GM23338 (cell line): Measurements from ENCODE around the gene ACOX2. TPM values are rescaled to one million over a fixed set of nuclear protein-coding genes. Genes with fewer than 3 reads are reported as not detected.

Experiments used
- ATAC-seq: fragments of 200-7000 bp; cut with Tn5 transposase; 3 replicates; pipeline ENCODE4 v1.9.1; 2020
- DNase-seq: peaks from one replicate; pipeline ENCODE4 v3.0.0-alpha.2; 2015; ENCODE audit warnings: low spot score
- H2AFZ ChIP-seq: fragments of 200-600 bp; sonication (generic); 2 replicates; pipeline ENCODE4 v1.8.0; 2016; ENCODE audit warnings: antibody characterized with exemption, mild to moderate bottlenecking, moderate library complexity
- H3F3A ChIP-seq: fragments of 200-600 bp; sonication (generic); replicated peaks from 2 replicates; pipeline ENCODE4 v1.8.0; 2017; ENCODE audit warnings: antibody characterized with exemption, mixed run types, low read depth
- H3K27ac ChIP-seq: fragments of 200-600 bp; sonication (generic); 2 replicates; pipeline ENCODE4 v1.6.1; 2016; ENCODE audit warnings: low read depth
- H3K27me3 ChIP-seq: fragments of 200-600 bp; sonication (generic); 2 replicates; pipeline ENCODE4 v1.8.0; 2016; ENCODE audit warnings: mild to moderate bottlenecking, mixed run types, moderate library complexity; ENCODE audit not compliant: insufficient read depth
- H3K36me3 ChIP-seq: fragments of 200-600 bp; sonication (generic); 2 replicates; pipeline ENCODE4 v1.8.0; 2016; ENCODE audit warnings: mild to moderate bottlenecking; ENCODE audit not compliant: insufficient read depth
- H3K4me1 ChIP-seq: fragments of 200-600 bp; sonication (generic); 2 replicates; pipeline ENCODE4 v1.8.0; 2016; ENCODE audit warnings: mild to moderate bottlenecking, moderate library complexity; ENCODE audit not compliant: insufficient read depth
- H3K4me2 ChIP-seq: fragments of 200-600 bp; sonication (generic); 2 replicates; pipeline ENCODE4 v1.7.1; 2017; ENCODE audit warnings: mixed run types
- H3K4me3 ChIP-seq: fragments of 200-600 bp; sonication (generic); 2 replicates; pipeline ENCODE4 v1.6.1; 2016; ENCODE audit warnings: mixed run types
- H3K79me2 ChIP-seq: fragments of 200-600 bp; sonication (generic); replicated peaks from 2 replicates; pipeline ENCODE4 v1.8.0; 2017; ENCODE audit warnings: mild to moderate bottlenecking; ENCODE audit not compliant: insufficient read depth
- H3K9me2 ChIP-seq: fragments of 200-600 bp; sonication (generic); 2 replicates; pipeline ENCODE4 v1.8.0; 2017; ENCODE audit not compliant: insufficient read depth
- H4K20me1 ChIP-seq: fragments of 200-600 bp; sonication (generic); replicated peaks from 2 replicates; pipeline ENCODE4 v1.8.0; 2017; ENCODE audit warnings: mild to moderate bottlenecking; ENCODE audit not compliant: insufficient read depth
- H3K27ac Mint-ChIP-seq: 2 replicates; pipeline ENCODE4 v1.8.0; 2020; ENCODE audit warnings: inconsistent platforms, mild to moderate bottlenecking, moderate library complexity, mixed read lengths
- H3K27me3 Mint-ChIP-seq: 3 replicates; pipeline ENCODE4 v1.8.0; 2022; ENCODE audit warnings: low read depth, mild to moderate bottlenecking, moderate library complexity, mixed read lengths, inconsistent platforms; ENCODE audit not compliant: insufficient read depth, poor library complexity
- H3K36me3 Mint-ChIP-seq: 3 replicates; pipeline ENCODE4 v1.8.0; 2021; ENCODE audit warnings: low read depth, mild to moderate bottlenecking, inconsistent platforms, moderate library complexity, mixed read lengths
- H3K4me1 Mint-ChIP-seq: 3 replicates; pipeline ENCODE4 v1.8.0; 2020; ENCODE audit warnings: mild to moderate bottlenecking, inconsistent platforms, mixed read lengths
- H3K4me3 Mint-ChIP-seq: 3 replicates; pipeline ENCODE4 v1.8.0; 2021; ENCODE audit warnings: moderate library complexity, mild to moderate bottlenecking, inconsistent platforms, mixed read lengths
- H3K9me3 Mint-ChIP-seq: 3 replicates; pipeline ENCODE4 v1.8.0; 2020; ENCODE audit warnings: moderate library complexity, mild to moderate bottlenecking, inconsistent platforms, mixed read lengths
- CREB1 ChIP-seq: fragments of 250-450 bp; sonication (Bioruptor Pico); IDR thresholded peaks from 2 replicates; pipeline ENCODE4 v1.5.0; 2020; ENCODE audit warnings: low read depth, mild to moderate bottlenecking, moderate library complexity
- EZH2 ChIP-seq: fragments of 200-600 bp; sonication (generic); IDR thresholded peaks from one replicate; pipeline ENCODE4 v1.8.0; 2017; ENCODE audit warnings: antibody characterized with exemption, mild to moderate bottlenecking, low read depth; ENCODE audit not compliant: unreplicated experiment
- EZH2phosphoT487 ChIP-seq: fragments of 200-600 bp; sonication (generic); IDR thresholded peaks from one replicate; pipeline ENCODE4 v1.8.1; 2018; ENCODE audit warnings: antibody characterized with exemption; ENCODE audit not compliant: unreplicated experiment
- JUNB ChIP-seq: IDR thresholded peaks from one replicate; pipeline ENCODE4 v1.6.1; 2016; ENCODE audit warnings: antibody characterized with exemption; ENCODE audit not compliant: unreplicated experiment
- NANOG ChIP-seq: IDR thresholded peaks from 2 replicates; pipeline ENCODE4 v1.6.1; 2016; ENCODE audit warnings: antibody characterized with exemption, borderline replicate concordance
- POLR2AphosphoS5 ChIP-seq: IDR thresholded peaks from 2 replicates; pipeline ENCODE4 v1.6.1; 2016; ENCODE audit warnings: antibody characterized with exemption, low read depth
- STAT1 ChIP-seq: IDR thresholded peaks from one replicate; pipeline ENCODE4 v1.6.1; 2016; ENCODE audit warnings: antibody characterized with exemption; ENCODE audit not compliant: unreplicated experiment
- ZNF114 ChIP-seq: fragments of 250-450 bp; sonication (Bioruptor Pico); IDR thresholded peaks from 2 replicates; pipeline ENCODE4 v1.5.0; 2020; ENCODE audit warnings: mild to moderate bottlenecking, moderate library complexity
- ZNF331 ChIP-seq: fragments of 250-450 bp; sonication (Bioruptor Pico); IDR thresholded peaks from 2 replicates; pipeline ENCODE4 v1.5.0; 2020; ENCODE audit warnings: low read depth, mild to moderate bottlenecking, moderate library complexity
- polyA plus RNA-seq: library from polyadenylated mRNA; unstranded; fragments of >200 nt; fragmentation: Nextera tagmentation; extraction: Ambion mirVana; gene quantifications from 2 replicates; pipeline ENCODE4 v1.2.1, GENCODE V29; 2016
- total RNA-seq: library from RNA; depleted of rRNA; stranded (reverse); fragments of >200 nt; shearing (Covaris generic); gene quantifications from 2 replicates; pipeline ENCODE4 v1.2.3, GENCODE V29; 2014
- TF ChIP-seq, protein P1 (sequence below): IDR thresholded peaks from one replicate; pipeline ENCODE4 v1.6.1; 2018; ENCODE audit warnings: antibody characterized with exemption; ENCODE audit not compliant: unreplicated experiment
- TF ChIP-seq, protein P2 (sequence below): fragments of 250-450 bp; sonication (Bioruptor Pico); IDR thresholded peaks from 2 replicates; pipeline ENCODE4 v1.5.0; 2020; ENCODE audit warnings: mild to moderate bottlenecking, moderate library complexity
- TF ChIP-seq, protein P3 (sequence below), 2 experiments: fragments of 200-600 bp in 1 of 2; sonication (generic) in 1 of 2; conservative IDR thresholded peaks; 2 replicates each; pipeline versions ENCODE4 v1.5.1 to v1.6.1; 2016 to 2017; ENCODE audit warnings: antibody characterized with exemption in 2 of 2, low read depth in 2 of 2, mild to moderate bottlenecking in 2 of 2, moderate library complexity in 1 of 2
- TF ChIP-seq, protein P4 (sequence below): IDR thresholded peaks from 2 replicates; pipeline ENCODE4 v1.6.1; 2016; ENCODE audit warnings: antibody characterized with exemption

ACOX2 gene
- total and polyA plus RNA-seq, 2 experiments from 2014 or later, result 1.1 to 1.9 TPM

DNA sequence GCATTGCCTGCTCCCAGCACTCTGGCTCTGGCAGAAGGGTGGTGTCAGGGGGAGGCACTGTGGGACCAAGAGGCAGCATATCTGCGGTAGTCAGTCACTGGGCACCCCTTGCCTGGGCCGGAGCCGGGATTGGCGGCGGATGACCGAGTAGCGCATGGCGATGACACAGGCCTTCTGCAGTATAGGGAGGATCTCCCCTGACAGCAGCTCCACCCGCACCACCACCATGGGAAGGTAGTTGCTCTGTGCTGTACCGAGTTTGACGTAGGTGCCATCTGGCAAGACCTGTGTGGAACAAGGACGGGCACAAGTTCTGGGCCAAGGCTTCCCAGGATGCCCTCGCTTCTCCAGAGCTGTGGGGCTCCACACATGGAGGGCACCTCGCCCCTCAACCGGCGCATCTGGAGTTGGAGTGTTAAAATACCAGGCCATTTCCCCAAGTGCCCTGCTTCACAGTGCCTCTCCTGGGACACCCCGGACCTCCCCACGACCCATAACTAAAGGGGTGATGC, 6.6 kb downstream of the ACOX2 start:
- Histone ChIP-seq H3K79me2 (no peaks in the 10 kb centered on the region), H3K4me2 (no peak overlapping the region), H4K20me1 (no peaks in the 10 kb centered on the region), H3K4me1 (no peaks in the 10 kb centered on the region; the same call in 1 of the 2 replicates), H3K9me2 (no peaks in the 10 kb centered on the region), H3K36me3 (no peaks in the 10 kb centered on the region), H3K4me3 (no peak overlapping the region), H2AFZ (no peak overlapping the region; the same call in 1 of the 2 replicates), H3F3A (no peaks in the 10 kb centered on the region), H3K27me3 (no peaks in the 10 kb centered on the region), H3K27ac (no peak overlapping the region)
- TF ChIP-seq EZH2 (no peak), ZNF331 (CRISPR knock-in tag) (no peak), JUNB (no peak), POLR2AphosphoS5 (no peak), CREB1 (CRISPR knock-in tag) (no peak), NANOG (no peak), EZH2phosphoT487 (no peak), ZNF114 (no peak), STAT1 (no peak)
- TF ChIP-seq, protein P1, sequence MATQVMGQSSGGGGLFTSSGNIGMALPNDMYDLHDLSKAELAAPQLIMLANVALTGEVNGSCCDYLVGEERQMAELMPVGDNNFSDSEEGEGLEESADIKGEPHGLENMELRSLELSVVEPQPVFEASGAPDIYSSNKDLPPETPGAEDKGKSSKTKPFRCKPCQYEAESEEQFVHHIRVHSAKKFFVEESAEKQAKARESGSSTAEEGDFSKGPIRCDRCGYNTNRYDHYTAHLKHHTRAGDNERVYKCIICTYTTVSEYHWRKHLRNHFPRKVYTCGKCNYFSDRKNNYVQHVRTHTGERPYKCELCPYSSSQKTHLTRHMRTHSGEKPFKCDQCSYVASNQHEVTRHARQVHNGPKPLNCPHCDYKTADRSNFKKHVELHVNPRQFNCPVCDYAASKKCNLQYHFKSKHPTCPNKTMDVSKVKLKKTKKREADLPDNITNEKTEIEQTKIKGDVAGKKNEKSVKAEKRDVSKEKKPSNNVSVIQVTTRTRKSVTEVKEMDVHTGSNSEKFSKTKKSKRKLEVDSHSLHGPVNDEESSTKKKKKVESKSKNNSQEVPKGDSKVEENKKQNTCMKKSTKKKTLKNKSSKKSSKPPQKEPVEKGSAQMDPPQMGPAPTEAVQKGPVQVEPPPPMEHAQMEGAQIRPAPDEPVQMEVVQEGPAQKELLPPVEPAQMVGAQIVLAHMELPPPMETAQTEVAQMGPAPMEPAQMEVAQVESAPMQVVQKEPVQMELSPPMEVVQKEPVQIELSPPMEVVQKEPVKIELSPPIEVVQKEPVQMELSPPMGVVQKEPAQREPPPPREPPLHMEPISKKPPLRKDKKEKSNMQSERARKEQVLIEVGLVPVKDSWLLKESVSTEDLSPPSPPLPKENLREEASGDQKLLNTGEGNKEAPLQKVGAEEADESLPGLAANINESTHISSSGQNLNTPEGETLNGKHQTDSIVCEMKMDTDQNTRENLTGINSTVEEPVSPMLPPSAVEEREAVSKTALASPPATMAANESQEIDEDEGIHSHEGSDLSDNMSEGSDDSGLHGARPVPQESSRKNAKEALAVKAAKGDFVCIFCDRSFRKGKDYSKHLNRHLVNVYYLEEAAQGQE, result no peak
- TF ChIP-seq, protein P2, sequence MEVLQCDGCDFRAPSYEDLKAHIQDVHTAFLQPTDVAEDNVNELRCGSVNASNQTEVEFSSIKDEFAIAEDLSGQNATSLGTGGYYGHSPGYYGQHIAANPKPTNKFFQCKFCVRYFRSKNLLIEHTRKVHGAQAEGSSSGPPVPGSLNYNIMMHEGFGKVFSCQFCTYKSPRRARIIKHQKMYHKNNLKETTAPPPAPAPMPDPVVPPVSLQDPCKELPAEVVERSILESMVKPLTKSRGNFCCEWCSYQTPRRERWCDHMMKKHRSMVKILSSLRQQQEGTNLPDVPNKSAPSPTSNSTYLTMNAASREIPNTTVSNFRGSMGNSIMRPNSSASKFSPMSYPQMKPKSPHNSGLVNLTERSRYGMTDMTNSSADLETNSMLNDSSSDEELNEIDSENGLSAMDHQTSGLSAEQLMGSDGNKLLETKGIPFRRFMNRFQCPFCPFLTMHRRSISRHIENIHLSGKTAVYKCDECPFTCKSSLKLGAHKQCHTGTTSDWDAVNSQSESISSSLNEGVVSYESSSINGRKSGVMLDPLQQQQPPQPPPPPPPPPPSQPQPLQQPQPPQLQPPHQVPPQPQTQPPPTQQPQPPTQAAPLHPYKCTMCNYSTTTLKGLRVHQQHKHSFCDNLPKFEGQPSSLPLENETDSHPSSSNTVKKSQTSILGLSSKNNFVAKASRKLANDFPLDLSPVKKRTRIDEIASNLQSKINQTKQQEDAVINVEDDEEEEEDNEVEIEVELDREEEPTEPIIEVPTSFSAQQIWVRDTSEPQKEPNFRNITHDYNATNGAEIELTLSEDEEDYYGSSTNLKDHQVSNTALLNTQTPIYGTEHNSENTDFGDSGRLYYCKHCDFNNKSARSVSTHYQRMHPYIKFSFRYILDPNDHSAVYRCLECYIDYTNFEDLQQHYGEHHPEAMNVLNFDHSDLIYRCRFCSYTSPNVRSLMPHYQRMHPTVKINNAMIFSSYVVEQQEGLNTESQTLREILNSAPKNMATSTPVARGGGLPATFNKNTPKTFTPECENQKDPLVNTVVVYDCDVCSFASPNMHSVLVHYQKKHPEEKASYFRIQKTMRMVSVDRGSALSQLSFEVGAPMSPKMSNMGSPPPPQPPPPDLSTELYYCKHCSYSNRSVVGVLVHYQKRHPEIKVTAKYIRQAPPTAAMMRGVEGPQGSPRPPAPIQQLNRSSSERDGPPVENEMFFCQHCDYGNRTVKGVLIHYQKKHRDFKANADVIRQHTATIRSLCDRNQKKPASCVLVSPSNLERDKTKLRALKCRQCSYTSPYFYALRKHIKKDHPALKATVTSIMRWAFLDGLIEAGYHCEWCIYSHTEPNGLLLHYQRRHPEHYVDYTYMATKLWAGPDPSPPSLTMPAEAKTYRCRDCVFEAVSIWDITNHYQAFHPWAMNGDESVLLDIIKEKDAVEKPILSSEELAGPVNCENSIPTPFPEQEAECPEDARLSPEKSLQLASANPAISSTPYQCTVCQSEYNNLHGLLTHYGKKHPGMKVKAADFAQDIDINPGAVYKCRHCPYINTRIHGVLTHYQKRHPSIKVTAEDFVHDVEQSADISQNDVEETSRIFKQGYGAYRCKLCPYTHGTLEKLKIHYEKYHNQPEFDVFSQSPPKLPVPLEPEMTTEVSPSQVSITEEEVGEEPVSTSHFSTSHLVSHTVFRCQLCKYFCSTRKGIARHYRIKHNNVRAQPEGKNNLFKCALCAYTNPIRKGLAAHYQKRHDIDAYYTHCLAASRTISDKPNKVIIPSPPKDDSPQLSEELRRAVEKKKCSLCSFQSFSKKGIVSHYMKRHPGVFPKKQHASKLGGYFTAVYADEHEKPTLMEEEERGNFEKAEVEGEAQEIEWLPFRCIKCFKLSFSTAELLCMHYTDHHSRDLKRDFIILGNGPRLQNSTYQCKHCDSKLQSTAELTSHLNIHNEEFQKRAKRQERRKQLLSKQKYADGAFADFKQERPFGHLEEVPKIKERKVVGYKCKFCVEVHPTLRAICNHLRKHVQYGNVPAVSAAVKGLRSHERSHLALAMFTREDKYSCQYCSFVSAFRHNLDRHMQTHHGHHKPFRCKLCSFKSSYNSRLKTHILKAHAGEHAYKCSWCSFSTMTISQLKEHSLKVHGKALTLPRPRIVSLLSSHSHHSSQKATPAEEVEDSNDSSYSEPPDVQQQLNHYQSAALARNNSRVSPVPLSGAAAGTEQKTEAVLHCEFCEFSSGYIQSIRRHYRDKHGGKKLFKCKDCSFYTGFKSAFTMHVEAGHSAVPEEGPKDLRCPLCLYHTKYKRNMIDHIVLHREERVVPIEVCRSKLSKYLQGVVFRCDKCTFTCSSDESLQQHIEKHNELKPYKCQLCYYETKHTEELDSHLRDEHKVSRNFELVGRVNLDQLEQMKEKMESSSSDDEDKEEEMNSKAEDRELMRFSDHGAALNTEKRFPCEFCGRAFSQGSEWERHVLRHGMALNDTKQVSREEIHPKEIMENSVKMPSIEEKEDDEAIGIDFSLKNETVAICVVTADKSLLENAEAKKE, result no peak
- TF ChIP-seq, protein P3, sequence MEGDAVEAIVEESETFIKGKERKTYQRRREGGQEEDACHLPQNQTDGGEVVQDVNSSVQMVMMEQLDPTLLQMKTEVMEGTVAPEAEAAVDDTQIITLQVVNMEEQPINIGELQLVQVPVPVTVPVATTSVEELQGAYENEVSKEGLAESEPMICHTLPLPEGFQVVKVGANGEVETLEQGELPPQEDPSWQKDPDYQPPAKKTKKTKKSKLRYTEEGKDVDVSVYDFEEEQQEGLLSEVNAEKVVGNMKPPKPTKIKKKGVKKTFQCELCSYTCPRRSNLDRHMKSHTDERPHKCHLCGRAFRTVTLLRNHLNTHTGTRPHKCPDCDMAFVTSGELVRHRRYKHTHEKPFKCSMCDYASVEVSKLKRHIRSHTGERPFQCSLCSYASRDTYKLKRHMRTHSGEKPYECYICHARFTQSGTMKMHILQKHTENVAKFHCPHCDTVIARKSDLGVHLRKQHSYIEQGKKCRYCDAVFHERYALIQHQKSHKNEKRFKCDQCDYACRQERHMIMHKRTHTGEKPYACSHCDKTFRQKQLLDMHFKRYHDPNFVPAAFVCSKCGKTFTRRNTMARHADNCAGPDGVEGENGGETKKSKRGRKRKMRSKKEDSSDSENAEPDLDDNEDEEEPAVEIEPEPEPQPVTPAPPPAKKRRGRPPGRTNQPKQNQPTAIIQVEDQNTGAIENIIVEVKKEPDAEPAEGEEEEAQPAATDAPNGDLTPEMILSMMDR (conservative IDR thresholded peaks at IDR 0.05; ENCODE audit: low read depth in 2 of 2), result no peak
- TF ChIP-seq, protein P4, sequence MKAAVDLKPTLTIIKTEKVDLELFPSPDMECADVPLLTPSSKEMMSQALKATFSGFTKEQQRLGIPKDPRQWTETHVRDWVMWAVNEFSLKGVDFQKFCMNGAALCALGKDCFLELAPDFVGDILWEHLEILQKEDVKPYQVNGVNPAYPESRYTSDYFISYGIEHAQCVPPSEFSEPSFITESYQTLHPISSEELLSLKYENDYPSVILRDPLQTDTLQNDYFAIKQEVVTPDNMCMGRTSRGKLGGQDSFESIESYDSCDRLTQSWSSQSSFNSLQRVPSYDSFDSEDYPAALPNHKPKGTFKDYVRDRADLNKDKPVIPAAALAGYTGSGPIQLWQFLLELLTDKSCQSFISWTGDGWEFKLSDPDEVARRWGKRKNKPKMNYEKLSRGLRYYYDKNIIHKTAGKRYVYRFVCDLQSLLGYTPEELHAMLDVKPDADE, result no peak
- ATAC-seq (no peak), DNase-seq (no peak)
- Mint-ChIP-seq H3K4me3 (no peak overlapping the region), H3K4me1 (peaks cover 11% of the 10 kb centered on the region), H3K9me3 (peaks cover 2% of the 10 kb centered on the region; the same call in 1 of the 3 replicates), H3K27me3 (peaks cover 15% of the 10 kb centered on the region), H3K27ac (no peak overlapping the region), H3K36me3 (no peaks in the 10 kb centered on the region)
